22Rv1 (cell line): ENCODE results near the gene C4orf36.

Source experiments
- H3K27ac ChIP-seq: fragments of 450-650 bp; 2 replicates; pipeline ENCODE4 v1.5.1; 2017
- ZFX ChIP-seq: fragments of 450-650 bp; IDR thresholded peaks from 2 replicates; pipeline ENCODE4 v1.6.1; 2017; ENCODE audit warnings: antibody characterized with exemption, borderline replicate concordance
- TF ChIP-seq, protein P1 (sequence below): fragments of 450-650 bp; IDR thresholded peaks from 2 replicates; pipeline ENCODE4 v1.5.1; 2017; ENCODE audit warnings: mild to moderate bottlenecking

The C4orf36 gene

DNA sequence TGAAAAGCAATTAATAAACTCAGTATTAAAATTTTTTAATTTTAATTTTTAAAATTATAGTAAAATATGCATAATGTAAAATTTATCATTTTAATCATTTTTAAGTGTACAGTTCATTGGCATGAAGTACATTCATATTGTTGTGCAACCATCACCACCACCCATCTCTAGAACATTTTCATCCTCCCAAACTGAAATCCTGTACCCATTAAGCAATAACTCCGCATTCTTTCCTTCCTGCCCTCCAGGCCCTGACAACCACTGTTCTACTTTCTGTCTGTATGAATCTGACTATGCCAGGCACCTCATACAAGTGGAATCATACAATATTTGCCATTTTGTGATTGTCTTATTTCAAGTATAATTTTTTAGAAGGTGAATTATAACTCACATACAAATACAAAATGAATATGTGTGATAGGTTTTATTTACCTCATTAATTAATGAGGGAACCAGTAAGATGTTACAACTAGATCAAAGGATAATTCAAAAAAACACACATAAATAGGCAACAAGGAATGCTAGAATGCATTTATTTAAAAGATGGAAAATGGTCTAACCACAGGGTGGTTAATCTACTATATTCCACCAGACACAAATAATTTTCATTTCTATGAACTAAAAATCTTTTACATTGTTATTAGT lies 29.5 kb upstream of the C4orf36 start:
- no peak overlapping the region for H3K27ac ChIP-seq
- TF ChIP-seq, protein P1, sequence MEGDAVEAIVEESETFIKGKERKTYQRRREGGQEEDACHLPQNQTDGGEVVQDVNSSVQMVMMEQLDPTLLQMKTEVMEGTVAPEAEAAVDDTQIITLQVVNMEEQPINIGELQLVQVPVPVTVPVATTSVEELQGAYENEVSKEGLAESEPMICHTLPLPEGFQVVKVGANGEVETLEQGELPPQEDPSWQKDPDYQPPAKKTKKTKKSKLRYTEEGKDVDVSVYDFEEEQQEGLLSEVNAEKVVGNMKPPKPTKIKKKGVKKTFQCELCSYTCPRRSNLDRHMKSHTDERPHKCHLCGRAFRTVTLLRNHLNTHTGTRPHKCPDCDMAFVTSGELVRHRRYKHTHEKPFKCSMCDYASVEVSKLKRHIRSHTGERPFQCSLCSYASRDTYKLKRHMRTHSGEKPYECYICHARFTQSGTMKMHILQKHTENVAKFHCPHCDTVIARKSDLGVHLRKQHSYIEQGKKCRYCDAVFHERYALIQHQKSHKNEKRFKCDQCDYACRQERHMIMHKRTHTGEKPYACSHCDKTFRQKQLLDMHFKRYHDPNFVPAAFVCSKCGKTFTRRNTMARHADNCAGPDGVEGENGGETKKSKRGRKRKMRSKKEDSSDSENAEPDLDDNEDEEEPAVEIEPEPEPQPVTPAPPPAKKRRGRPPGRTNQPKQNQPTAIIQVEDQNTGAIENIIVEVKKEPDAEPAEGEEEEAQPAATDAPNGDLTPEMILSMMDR = no peak
- TF ChIP-seq ZFX = no peak

DNA sequence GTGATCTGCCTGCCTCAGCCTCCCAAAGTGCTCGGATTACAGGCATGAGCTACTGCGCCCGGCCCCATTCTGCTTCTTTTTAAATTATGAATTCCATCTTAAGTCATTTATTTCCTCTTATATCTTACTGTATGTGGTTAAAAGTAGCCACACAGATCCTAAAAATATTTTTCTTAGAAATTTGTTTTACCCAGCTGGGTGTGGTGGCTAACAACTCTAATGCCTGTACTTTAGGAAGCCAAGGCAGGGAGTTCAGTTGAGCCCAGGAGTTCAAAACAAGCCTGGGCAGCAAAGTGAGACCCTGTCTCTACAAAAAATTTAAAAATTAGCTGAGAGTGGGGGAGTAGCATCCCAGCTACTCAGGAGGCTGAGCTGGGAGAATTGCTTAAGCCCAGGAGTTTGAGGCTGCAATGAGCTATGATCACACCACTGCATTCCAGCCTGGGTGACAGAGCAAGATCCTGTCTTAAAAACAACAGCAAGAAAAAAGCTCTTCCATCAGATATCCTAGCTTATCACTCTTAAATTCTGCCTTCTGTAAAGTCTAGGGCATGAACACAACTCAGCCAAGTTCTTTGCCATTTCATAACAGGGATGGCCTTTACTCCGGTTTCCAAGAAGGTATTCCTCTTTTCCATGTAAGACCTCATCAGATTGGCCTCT lies 27.5 kb upstream of the C4orf36 start:
- no peak for TF ChIP-seq ZFX
- TF ChIP-seq, protein P1 = no peak
- no peak overlapping the region for H3K27ac ChIP-seq

DNA sequence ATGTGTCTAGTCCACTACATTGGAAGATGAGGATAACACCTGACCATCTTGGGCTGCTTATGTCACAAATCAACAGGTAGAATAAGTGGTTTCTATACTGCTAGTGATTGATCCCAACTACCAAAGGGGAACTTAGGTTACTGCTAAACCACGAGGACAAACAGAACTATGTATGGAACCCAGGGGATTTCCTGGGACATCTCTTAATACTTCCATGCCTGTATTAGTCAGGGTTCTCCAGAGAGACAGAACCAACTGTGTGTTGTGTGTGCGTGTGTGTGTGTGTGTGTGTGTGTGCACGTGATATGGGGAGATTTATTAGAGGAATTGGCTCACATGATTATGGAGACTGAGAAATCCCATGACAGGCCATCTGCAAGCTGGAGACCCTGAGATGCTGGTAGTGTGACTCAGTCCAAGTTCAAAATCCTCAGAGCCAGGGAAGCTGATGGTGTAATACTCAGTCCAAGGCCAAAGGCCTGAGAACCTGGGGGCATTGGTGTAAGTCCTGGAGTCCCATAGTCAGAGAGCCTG lies 26.4 kb upstream of the C4orf36 start:
- H3K27ac ChIP-seq = no peak overlapping the region
- TF ChIP-seq, protein P1 = no peak
- TF ChIP-seq ZFX = no peak

DNA sequence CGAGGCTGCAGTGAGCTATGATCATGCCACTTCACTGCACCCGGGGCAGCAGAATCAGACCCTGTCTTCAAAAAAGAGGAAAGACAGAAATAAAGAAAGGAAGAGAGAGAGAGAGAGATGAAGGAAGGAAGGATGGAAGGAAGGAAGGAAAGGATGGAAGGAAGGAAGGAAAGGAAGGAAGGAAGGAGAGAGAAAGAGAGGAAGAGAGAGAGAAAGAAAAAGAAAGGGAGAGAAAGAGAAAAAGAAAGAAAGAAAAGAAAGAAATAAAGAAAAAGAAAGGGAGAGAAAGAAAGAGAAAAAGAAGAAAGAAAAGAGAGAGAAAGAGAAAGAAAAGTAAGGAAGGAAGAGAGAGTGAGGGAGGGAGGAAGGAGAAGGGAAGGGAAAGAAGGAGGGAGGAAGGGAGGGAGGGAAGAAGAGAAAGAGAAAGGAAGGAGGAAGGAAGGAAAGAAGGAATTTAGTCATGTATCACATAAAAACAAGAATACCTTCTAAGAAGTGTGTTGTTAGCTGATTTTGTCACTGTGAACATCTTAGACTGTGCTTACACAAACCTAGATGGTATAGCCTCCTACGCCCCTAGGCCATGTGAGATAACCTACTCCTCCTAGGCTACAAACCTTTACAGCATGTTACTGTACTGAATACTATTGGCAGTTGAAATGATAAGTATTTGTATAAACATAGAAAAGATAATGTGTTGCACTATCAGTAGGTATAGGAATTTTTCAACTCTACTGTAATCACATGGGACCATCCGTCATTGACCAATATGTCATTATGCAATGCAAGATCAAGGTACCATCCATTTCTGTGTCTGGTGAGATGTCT lies 25.2 kb upstream of the C4orf36 start:
- no peak overlapping the region for H3K27ac ChIP-seq
- TF ChIP-seq ZFX = no peak
- TF ChIP-seq, protein P1 = no peak

DNA sequence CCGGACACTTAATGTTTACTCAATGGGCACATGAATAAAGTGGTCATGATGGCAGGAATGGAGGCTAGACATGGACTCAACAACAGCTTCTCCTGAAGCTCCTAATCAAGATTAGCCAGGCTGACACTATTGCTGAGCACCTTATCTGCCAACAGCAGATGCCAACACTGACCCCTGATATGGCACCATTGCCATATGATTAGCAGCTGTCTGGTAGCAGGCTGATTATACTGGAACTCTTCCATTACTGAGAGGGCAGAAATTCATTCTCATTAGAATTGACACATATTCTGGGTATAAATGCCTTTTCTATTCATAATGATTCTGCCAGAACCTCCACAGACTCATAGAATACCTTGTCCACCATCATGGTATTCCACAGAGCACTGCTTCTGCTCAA lies 24.2 kb upstream of the C4orf36 start:
- no peak overlapping the region for H3K27ac ChIP-seq
- TF ChIP-seq, protein P1 = no peak
- TF ChIP-seq ZFX = no peak

DNA sequence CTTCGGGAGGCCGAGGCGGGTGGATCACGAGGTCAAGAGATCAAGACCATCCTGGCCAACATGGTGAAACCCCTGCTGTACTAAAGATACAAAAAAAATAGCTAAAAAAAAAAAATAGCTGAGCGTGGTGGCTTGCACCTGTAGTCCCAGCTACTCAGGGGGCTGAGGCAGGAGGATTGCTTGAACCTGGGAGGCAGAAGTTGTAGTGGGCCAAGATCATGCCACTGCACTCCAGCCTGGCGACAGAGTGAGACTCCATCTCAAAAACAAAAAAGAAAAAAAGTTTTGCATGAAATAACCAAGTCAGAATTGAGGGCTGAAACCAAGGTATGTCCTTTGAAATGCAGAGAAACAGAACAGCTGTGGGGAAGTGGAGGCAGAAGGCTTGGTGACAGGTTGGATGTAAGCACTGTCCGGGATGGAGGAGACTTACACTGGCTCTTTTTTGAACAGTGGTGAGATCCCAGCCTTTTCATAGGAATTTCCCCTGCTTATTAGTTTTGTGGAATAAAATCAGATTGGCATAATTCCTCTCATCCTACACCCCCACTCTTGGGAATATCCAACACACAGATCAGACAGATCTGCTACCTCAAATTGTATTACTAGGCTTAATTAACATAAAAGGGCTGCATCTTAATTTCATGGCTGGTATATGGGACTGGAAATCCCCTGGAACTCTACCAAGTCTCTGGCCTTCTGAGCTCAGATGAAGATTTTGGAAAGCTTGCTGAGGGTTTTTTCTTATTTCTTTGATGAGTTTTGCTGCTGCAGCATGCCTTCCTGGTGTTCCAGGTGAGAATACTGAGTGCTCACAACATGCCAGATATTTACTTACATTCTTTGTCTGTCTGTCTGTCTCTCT lies 18.8 kb upstream of the C4orf36 start:
- no peak for TF ChIP-seq ZFX
- TF ChIP-seq, protein P1 = no peak
- H3K27ac ChIP-seq = no peak overlapping the region
